H1 (cell line): Measurements from ENCODE around the gene CHTF18. TPM values are rescaled to one million over a fixed set of nuclear protein-coding genes. Genes with fewer than 3 reads are reported as not detected.

ENCODE experiments used
- CTCF ChIA-PET: fragments of 300-600 bp; sonication (Branson Sonifier 250); formaldehyde crosslinking; loops from one replicate; lab custom pipeline; 2021; ENCODE audit not compliant: partially characterized antibody; lab: Charles Lee
- POLR2A ChIA-PET: fragments of 300-600 bp; sonication (Branson Sonifier 250); formaldehyde crosslinking; loops from one replicate; lab custom pipeline; 2021; ENCODE audit warnings: inconsistent platforms; ENCODE audit not compliant: partially characterized antibody; lab: Charles Lee
- DNase-seq, 2 experiments: peaks; one replicate each; pipeline versions ENCODE4 v3.0.0 to v3.0.0-alpha.2; 2010 to 2022; ENCODE audit warnings: low spot score in 2 of 2, low read depth in 1 of 2, mixed read lengths in 1 of 2
- FAIRE-seq: peaks from 2 replicates; lab custom pipeline; 2011; peaks lifted over from hg19 to GRCh38; lab: Jason Lieb, UNC
- H2AFZ ChIP-seq: 2 replicates; pipeline ENCODE4 v1.8.1; 2012; ENCODE audit warnings: low read length, inconsistent platforms
- H2AK5ac ChIP-seq: 2 replicates; pipeline ENCODE4 v1.6.1; 2013; ENCODE audit warnings: low read depth, low read length
- H2BK120ac ChIP-seq: replicated peaks from 2 replicates; pipeline ENCODE3; 2013; ENCODE audit warnings: low read depth, low read length, inconsistent platforms
- H2BK12ac ChIP-seq: 2 replicates; pipeline ENCODE4 v1.6.1; 2013; ENCODE audit warnings: low read depth, low read length
- H2BK15ac ChIP-seq: 2 replicates; pipeline ENCODE4 v1.6.1; 2013; ENCODE audit warnings: low read length
- H2BK20ac ChIP-seq: 2 replicates; pipeline ENCODE4 v1.6.1; 2013; ENCODE audit warnings: low read length
- H2BK5ac ChIP-seq: 2 replicates; pipeline ENCODE4 v1.6.1; 2013; ENCODE audit warnings: low read depth, low read length
- H3K14ac ChIP-seq: 2 replicates; pipeline ENCODE4 v1.6.1; 2013; ENCODE audit warnings: inconsistent platforms; ENCODE audit not compliant: insufficient read length
- H3K18ac ChIP-seq: 2 replicates; pipeline ENCODE4 v1.6.1; 2013; ENCODE audit warnings: low read length; ENCODE audit errors: extremely low read depth
- H3K23ac ChIP-seq: 2 replicates; pipeline ENCODE4 v1.6.1; 2013; ENCODE audit warnings: inconsistent platforms; ENCODE audit not compliant: insufficient read length
- H3K23me2 ChIP-seq: 2 replicates; pipeline ENCODE4 v1.6.1; 2013; ENCODE audit warnings: low read depth, low read length
- H3K27ac ChIP-seq: 2 replicates; pipeline ENCODE4 v1.6.1; 2011; ENCODE audit warnings: low read depth, low read length, inconsistent platforms
- H3K27me3 ChIP-seq, 4 experiments: replicated peaks in 1 of 4; 1 replicate in 1 of 4; 2 replicates in 3 of 4; pipeline versions ENCODE4 v1.6.1 to v1.8.1; 2011 to 2013; ENCODE audit warnings: low read length in 3 of 4, mild to moderate bottlenecking in 3 of 4, inconsistent platforms in 2 of 4, mixed read lengths in 2 of 4, moderate library complexity in 1 of 4; ENCODE audit not compliant: control insufficient read depth in 3 of 4, insufficient read depth in 3 of 4; ENCODE audit errors: extremely low read depth in 1 of 4
- H3K36me3 ChIP-seq, 4 experiments: 2 replicates each; pipeline versions ENCODE4 v1.6.1 to v1.8.1; 2011 to 2013; ENCODE audit warnings: mild to moderate bottlenecking in 4 of 4, low read length in 3 of 4, moderate library complexity in 2 of 4, control low read depth in 1 of 4, inconsistent platforms in 1 of 4; ENCODE audit not compliant: insufficient read depth in 4 of 4, control insufficient read depth in 2 of 4
- H3K4ac ChIP-seq: replicated peaks from 2 replicates; pipeline ENCODE3; 2013; ENCODE audit warnings: low read length, low read depth, mixed read lengths, inconsistent platforms; ENCODE audit not compliant: insufficient read length
- H3K4me1 ChIP-seq, 4 experiments: replicated peaks in 1 of 4; 1 replicate in 1 of 4; 2 replicates in 3 of 4; pipeline versions ENCODE4 v1.6.1 to v1.8.1; 2011 to 2013; ENCODE audit warnings: low read length in 3 of 4, inconsistent platforms in 2 of 4, mixed read lengths in 1 of 4; ENCODE audit not compliant: insufficient read depth in 4 of 4, control insufficient read depth in 3 of 4
- H3K4me2 ChIP-seq, 2 experiments: 2 replicates each; pipeline versions ENCODE4 v1.6.1 to v1.8.1; 2011 to 2013; ENCODE audit warnings: low read depth in 2 of 2, low read length in 2 of 2, control low read depth in 1 of 2, inconsistent platforms in 1 of 2, mild to moderate bottlenecking in 1 of 2; ENCODE audit not compliant: insufficient read depth in 1 of 2
- H3K4me3 ChIP-seq, 4 experiments: fragments of 200-600, 300-600 bp in 1 of 4; sonication (generic), shearing (Covaris generic), sonication (Bioruptor Twin) in 1 of 4; 2 replicates each; pipeline versions ENCODE4 v1.5.1 to v1.8.1; 2011 to 2016; ENCODE audit warnings: low read length in 4 of 4, low read depth in 3 of 4, control low read depth in 2 of 4, inconsistent platforms in 2 of 4, mild to moderate bottlenecking in 2 of 4, mixed read lengths in 1 of 4, moderate library complexity in 1 of 4; ENCODE audit not compliant: insufficient read depth in 2 of 4; ENCODE audit errors: extremely low read depth in 1 of 4
- H3K56ac ChIP-seq: replicated peaks from 2 replicates; pipeline ENCODE3; 2013; ENCODE audit warnings: low read depth, mild to moderate bottlenecking, mixed read lengths, low read length, inconsistent platforms; ENCODE audit not compliant: insufficient read length
- H3K79me1 ChIP-seq: 2 replicates; pipeline ENCODE4 v1.6.1; 2013; ENCODE audit warnings: low read depth, low read length, control low read depth
- H3K79me2 ChIP-seq, 2 experiments: 2 replicates each; pipeline versions ENCODE4 v1.6.1 to v1.8.1; 2012 to 2013; ENCODE audit warnings: low read length in 2 of 2, mild to moderate bottlenecking in 2 of 2, inconsistent platforms in 1 of 2; ENCODE audit not compliant: insufficient read depth in 2 of 2, control insufficient read depth in 1 of 2
- H3K9ac ChIP-seq, 4 experiments: replicated peaks in 1 of 4; 1 replicate in 1 of 4; 2 replicates in 3 of 4; pipeline versions ENCODE4 v1.6.1 to v1.8.1; 2011 to 2013; ENCODE audit warnings: low read depth in 3 of 4, low read length in 3 of 4, control low read depth in 2 of 4, mild to moderate bottlenecking in 2 of 4, moderate library complexity in 2 of 4, inconsistent platforms in 1 of 4; ENCODE audit errors: extremely low read depth in 1 of 4
- H3K9me3 ChIP-seq, 2 experiments: 2 replicates each; pipeline versions ENCODE4 v1.6.1 to v1.8.1; 2012 to 2013; ENCODE audit warnings: mild to moderate bottlenecking in 2 of 2, moderate library complexity in 2 of 2, control low read depth in 1 of 2, inconsistent platforms in 1 of 2, low read depth in 1 of 2, low read length in 1 of 2, mixed read lengths in 1 of 2; ENCODE audit not compliant: insufficient read depth in 2 of 2
- H4K20me1 ChIP-seq, 2 experiments: replicated peaks in 1 of 2; 2 replicates each; pipeline versions ENCODE3 to v1.8.1; 2011 to 2013; ENCODE audit warnings: inconsistent platforms in 2 of 2, low read length in 2 of 2, mild to moderate bottlenecking in 1 of 2; ENCODE audit not compliant: insufficient read depth in 2 of 2, control insufficient read depth in 1 of 2
- H4K5ac ChIP-seq: 2 replicates; pipeline ENCODE4 v1.6.1; 2013; ENCODE audit warnings: low read length, low read depth, mixed read lengths, inconsistent platforms; ENCODE audit not compliant: insufficient read length
- H4K8ac ChIP-seq: 2 replicates; pipeline ENCODE4 v1.8.0; 2013; ENCODE audit warnings: mild to moderate bottlenecking, moderate library complexity, low read length, inconsistent platforms; ENCODE audit not compliant: insufficient read depth; ENCODE audit errors: extremely low read depth
- H4K91ac ChIP-seq: replicated peaks from 2 replicates; pipeline ENCODE3; 2013; ENCODE audit warnings: low read length, mixed read lengths, inconsistent platforms; ENCODE audit not compliant: insufficient read length
- CHD1 ChIP-seq: IDR thresholded peaks from 2 replicates; pipeline ENCODE4 v1.6.1; 2012; ENCODE audit warnings: low read depth, low read length, improper control_type of control experiment
- RAD21 ChIP-seq, 2 experiments: IDR thresholded peaks in 1 of 2; conservative IDR thresholded peaks in 1 of 2; 2 replicates each; pipeline ENCODE4 v1.6.1; 2011; ENCODE audit warnings: low read depth in 2 of 2, low read length in 2 of 2, improper control_type of control experiment in 1 of 2, inconsistent platforms in 1 of 2, mild to moderate bottlenecking in 1 of 2, moderate library complexity in 1 of 2
- TEAD4 ChIP-seq: IDR thresholded peaks from 2 replicates; pipeline ENCODE4 v1.6.1; 2012; ENCODE audit warnings: low read depth, low read length, inconsistent platforms, mixed read lengths
- WGBS, 2 experiments: shearing (Covaris generic) in 1 of 2; methylation state at CpG; one replicate each; pipeline versions ENCODE4 v1.1.6 to v1.1.7; 2013 to 2015; ENCODE audit warnings: low lambda C conversion rate in 2 of 2, mixed read lengths in 2 of 2, inconsistent platforms in 1 of 2, low coverage in 1 of 2, missing lambda C conversion rate in 1 of 2; ENCODE audit not compliant: insufficient replicate concordance in 2 of 2, insufficient coverage in 1 of 2, insufficient read length in 1 of 2; ENCODE audit errors: extremely low coverage in 1 of 2, missing lambda C conversion rate in 1 of 2; 5-methylcytosine and 5-hydroxymethylcytosine counted together
- polyA plus RNA-seq, 7 experiments: library from polyadenylated mRNA; depleted of rRNA in 3 of 7; stranded (reverse) in 5 of 7; unstranded in 2 of 7; fragments of >200 nt in 5 of 7; fragments of 200-250 nt in 2 of 7; gene quantifications; 1 replicate in 5 of 7; 2 replicates in 1 of 7; 4 replicates in 1 of 7; pipeline versions ENCODE4 v1.2.1 to v1.2.3, GENCODE V29; 2011 to 2013; ENCODE audit warnings: missing spikeins in 2 of 7, mixed read lengths in 2 of 7
- total RNA-seq: library from RNA; stranded (reverse); fragmentation: NEBNext Ultra II Directional; extraction: Animal tissue kit (Norgen Biotek cat#: 25700); gene quantifications from 2 replicates; pipeline ENCODE4 v1.2.1, GENCODE V29; 2021

CHTF18 gene
- total and polyA plus RNA-seq, 2 of the 8 experiments (the other 6 are each of a cell fraction or from before 2014, with no cell fraction given): 75.3 to 104 TPM

GRCh38 chr16:774086-775001 is 14.1 kb upstream of the CHTF18 start:
- Histone ChIP-seq H2BK20ac (no peak overlapping the region), H3K27ac (no peak overlapping the region), H2AK5ac (no peak overlapping the region), H3K9ac (no peak overlapping the region), H3K4me3 (no peak overlapping the region), H3K36me3 (no peaks in the 10 kb centered on the region), H4K91ac (no peak overlapping the region), H3K23ac (no peak overlapping the region), H2BK120ac (no peak overlapping the region), H3K79me2 (no peaks in the 10 kb centered on the region), H2BK5ac (no peak overlapping the region), H3K14ac (no peak overlapping the region), H2BK15ac (no peak overlapping the region; the same call in 1 of the 2 replicates), H4K5ac (no peak overlapping the region), H3K4ac (no peak overlapping the region), H4K20me1 (peaks cover 0 to 1% of the 10 kb centered on the region in 2 experiments), H4K8ac (no peak overlapping the region), H3K9me3 (no peaks in the 10 kb centered on the region), H2BK12ac (no peak overlapping the region), H2AFZ (no peak overlapping the region), H3K27me3 (peaks cover 0 to under 1% (median 0%) of the 10 kb centered on the region in 4 experiments; a peak in 2 of 7 replicates), H3K4me1 (peaks cover 0 to 1% (median under 1%) of the 10 kb centered on the region in 4 experiments; a peak in 2 of 7 replicates), H3K56ac (no peak overlapping the region), H3K23me2 (no peaks in the 10 kb centered on the region; the same call in 1 of the 2 replicates), H3K79me1 (no peaks in the 10 kb centered on the region), H3K4me2 (no peak overlapping the region), H3K18ac (no peak overlapping the region)
- ChIA-PET CTCF (interaction anchor here (1.0 to 6.0 kb wide), 4 partner anchors 11 to 64 kb away, joined by 3 to 35 read pairs (median 9); no protein-coding TSS in a partner anchor), POLR2A (interaction anchor here (2.0 kb wide), 1 partner anchor 58 kb away, joined by 8 read pairs; no protein-coding TSS in a partner anchor)
- FAIRE-seq: no peak
- TF ChIP-seq CHD1: no peak
- no peak for TF ChIP-seq RAD21 (IDR thresholded peaks at IDR 0.05 in 1 of 2, conservative IDR thresholded peaks at IDR 0.05 in 1 of 2; ENCODE audit: low read depth in 2 of 2, low read length in 2 of 2)
- no peak for TF ChIP-seq TEAD4
- DNase-seq: no peak
- 95% methylated on average over 29 of the region's 46 CpGs; no CpG with 5 or more reads in 1 of the 2 experiments for WGBS, 2 experiments
